A673 (cell line): ENCODE data around the gene MEGF6. TPM values are rescaled to one million over a fixed set of nuclear protein-coding genes. Genes with fewer than 3 reads are reported as not detected.
"Not testable (repeated sequence)": the region's sequence is repeated elsewhere in the genome, so short reads cannot be mapped to it uniquely, and the experiment has no call there.

Experiments used
- BruUV-seq: library from RNA; stranded (reverse); fragments of 400-500 nt; replicated peaks from 2 replicates; lab custom pipeline; 2021; lab: Mats Ljungman, UMichigan
- CTCF ChIA-PET: fragments of 300-600 bp; sonication (Branson Sonifier 250); formaldehyde crosslinking; loops from one replicate; lab custom pipeline; 2022; ENCODE audit warnings: antibody characterized with exemption; lab: Charles Lee
- POLR2A ChIA-PET: fragments of 300-600 bp; sonication (Branson Sonifier 250); formaldehyde crosslinking; loops from one replicate; lab custom pipeline; 2022; ENCODE audit warnings: antibody characterized with exemption; ENCODE audit not compliant: low non-redundant PET; lab: Charles Lee
- DNase-seq: peaks from one replicate; pipeline ENCODE4 v3.0.0-alpha.2; 2015; ENCODE audit warnings: low spot score
- H3K27ac ChIP-seq: fragments of 200-600 bp; sonication (generic); 2 replicates; pipeline ENCODE4 v1.5.1; 2016; ENCODE audit warnings: mixed run types, low read depth, mild to moderate bottlenecking, mixed read lengths, antibody characterized with exemption, low read length; ENCODE audit not compliant: poor library complexity, severe bottlenecking
- H3K27me3 ChIP-seq: fragments of 200-600 bp; sonication (generic); replicated peaks from 2 replicates; pipeline ENCODE4 v1.6.1; 2017; ENCODE audit warnings: mixed run types, low read depth, mild to moderate bottlenecking, mixed read lengths, antibody characterized with exemption, low read length; ENCODE audit not compliant: insufficient read depth, poor library complexity
- H3K36me3 ChIP-seq: fragments of 200-600 bp; sonication (generic); 2 replicates; pipeline ENCODE4 v1.6.1; 2016; ENCODE audit warnings: mixed run types, mild to moderate bottlenecking, mixed read lengths, antibody characterized with exemption, low read length; ENCODE audit not compliant: insufficient read depth, poor library complexity, severe bottlenecking
- H3K4me1 ChIP-seq: fragments of 200-600 bp; sonication (generic); 2 replicates; pipeline ENCODE4 v1.6.1; 2017; ENCODE audit warnings: mixed run types, mild to moderate bottlenecking, mixed read lengths, antibody characterized with exemption, low read length; ENCODE audit not compliant: insufficient read depth, poor library complexity, severe bottlenecking
- H3K4me3 ChIP-seq: fragments of 200-600 bp; sonication (generic); 2 replicates; pipeline ENCODE4 v1.5.1; 2016; ENCODE audit warnings: low read depth, mixed run types, mild to moderate bottlenecking, mixed read lengths, low read length; ENCODE audit not compliant: poor library complexity, severe bottlenecking
- H3K9me3 ChIP-seq: fragments of 200-600 bp; sonication (generic); 2 replicates; pipeline ENCODE4 v1.6.1; 2016; ENCODE audit warnings: mixed run types, low read depth, mild to moderate bottlenecking, mixed read lengths, antibody characterized with exemption, low read length; ENCODE audit not compliant: poor library complexity, severe bottlenecking
- EZH2 ChIP-seq: fragments of 200-600 bp; sonication (generic); IDR thresholded peaks from 2 replicates; pipeline ENCODE4 v1.6.1; 2017; ENCODE audit warnings: borderline replicate concordance, low read depth, mild to moderate bottlenecking, mixed read lengths, antibody characterized with exemption, low read length; ENCODE audit not compliant: poor library complexity, severe bottlenecking
- intact Hi-C: fragments of 100-400 bp; cut with micrococcal nuclease; formaldehyde crosslinking; loops from one replicate; pipeline ENCODE4 v1.10.0; 2022; ENCODE audit not compliant: unreplicated experiment
- total RNA-seq: library from RNA; stranded (reverse); gene quantifications from 2 replicates; pipeline ENCODE4 v1.2.3, GENCODE V29; 2021
- TF ChIP-seq, protein P1 (sequence below): fragments of 300-800, 200-600 bp; sonication (generic); conservative IDR thresholded peaks from 2 replicates; pipeline ENCODE4 v1.5.1; 2017; ENCODE audit warnings: low read depth, mild to moderate bottlenecking, antibody characterized with exemption, low read length, moderate library complexity, mixed read lengths

MEGF6 gene
- total RNA-seq, 1 experiment from 2014 or later = 2.8 TPM

DNA sequence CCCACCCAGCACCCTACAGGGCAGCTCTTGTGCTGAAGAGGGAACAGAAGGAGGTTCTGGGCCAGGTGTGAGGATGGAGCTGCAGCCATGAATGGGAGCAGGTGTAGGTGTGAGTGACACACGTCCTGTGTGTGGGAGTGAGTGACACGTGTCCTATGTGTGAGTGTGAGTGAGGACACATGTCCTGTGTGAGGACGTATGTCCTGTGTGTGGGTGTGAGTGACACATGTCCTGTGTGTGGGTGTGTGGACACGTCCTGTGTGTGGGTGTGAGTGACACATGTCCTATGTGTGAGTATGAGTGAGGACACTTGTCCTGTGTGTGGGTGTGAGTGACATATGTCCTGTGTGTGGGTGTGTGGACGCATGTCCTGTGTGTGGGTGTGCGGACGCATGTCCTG, 26.4 kb downstream of the MEGF6 start:
- Histone ChIP-seq H3K9me3 (peaks cover 6% of the 10 kb centered on the region), H3K4me3 (no peak overlapping the region), H3K27ac (no peak overlapping the region), H3K36me3 (no peaks in the 10 kb centered on the region), H3K4me1 (no peaks in the 10 kb centered on the region), H3K27me3 (no peaks in the 10 kb centered on the region)
- intact Hi-C loops = no loop called here
- ChIA-PET CTCF (no interaction called here), POLR2A (no interaction called here)
- BruUV-seq = no TSS peak
- TF ChIP-seq EZH2 = no peak
- TF ChIP-seq, protein P1, sequence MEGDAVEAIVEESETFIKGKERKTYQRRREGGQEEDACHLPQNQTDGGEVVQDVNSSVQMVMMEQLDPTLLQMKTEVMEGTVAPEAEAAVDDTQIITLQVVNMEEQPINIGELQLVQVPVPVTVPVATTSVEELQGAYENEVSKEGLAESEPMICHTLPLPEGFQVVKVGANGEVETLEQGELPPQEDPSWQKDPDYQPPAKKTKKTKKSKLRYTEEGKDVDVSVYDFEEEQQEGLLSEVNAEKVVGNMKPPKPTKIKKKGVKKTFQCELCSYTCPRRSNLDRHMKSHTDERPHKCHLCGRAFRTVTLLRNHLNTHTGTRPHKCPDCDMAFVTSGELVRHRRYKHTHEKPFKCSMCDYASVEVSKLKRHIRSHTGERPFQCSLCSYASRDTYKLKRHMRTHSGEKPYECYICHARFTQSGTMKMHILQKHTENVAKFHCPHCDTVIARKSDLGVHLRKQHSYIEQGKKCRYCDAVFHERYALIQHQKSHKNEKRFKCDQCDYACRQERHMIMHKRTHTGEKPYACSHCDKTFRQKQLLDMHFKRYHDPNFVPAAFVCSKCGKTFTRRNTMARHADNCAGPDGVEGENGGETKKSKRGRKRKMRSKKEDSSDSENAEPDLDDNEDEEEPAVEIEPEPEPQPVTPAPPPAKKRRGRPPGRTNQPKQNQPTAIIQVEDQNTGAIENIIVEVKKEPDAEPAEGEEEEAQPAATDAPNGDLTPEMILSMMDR = no peak
- no peak for DNase-seq

DNA sequence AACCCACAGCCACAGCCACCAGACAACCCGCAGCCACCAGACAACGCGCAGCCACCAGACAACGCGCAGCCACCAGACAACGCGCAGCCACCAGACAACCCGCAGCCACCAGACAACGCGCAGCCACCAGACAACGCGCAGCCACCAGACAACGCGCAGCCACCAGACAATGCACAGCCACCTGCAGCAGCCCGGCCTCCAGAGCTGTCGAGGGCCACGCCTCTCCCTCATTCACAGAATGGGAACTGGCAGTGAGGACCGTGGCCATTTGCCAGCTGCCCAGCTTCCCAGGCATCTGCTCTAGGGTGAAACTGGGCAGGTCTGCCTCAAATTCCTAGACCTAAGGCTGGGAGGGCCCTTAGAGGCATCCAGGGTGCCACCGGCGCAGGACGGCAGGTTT, 27.6 kb downstream of the MEGF6 start:
- BruUV-seq, H3K27ac ChIP-seq, H3K4me3 ChIP-seq, H3K4me1 ChIP-seq, H3K9me3 ChIP-seq, CTCF ChIA-PET, POLR2A ChIA-PET, H3K27me3 ChIP-seq, H3K36me3 ChIP-seq, intact Hi-C loops, DNase-seq: not testable (repeated sequence)

DNA sequence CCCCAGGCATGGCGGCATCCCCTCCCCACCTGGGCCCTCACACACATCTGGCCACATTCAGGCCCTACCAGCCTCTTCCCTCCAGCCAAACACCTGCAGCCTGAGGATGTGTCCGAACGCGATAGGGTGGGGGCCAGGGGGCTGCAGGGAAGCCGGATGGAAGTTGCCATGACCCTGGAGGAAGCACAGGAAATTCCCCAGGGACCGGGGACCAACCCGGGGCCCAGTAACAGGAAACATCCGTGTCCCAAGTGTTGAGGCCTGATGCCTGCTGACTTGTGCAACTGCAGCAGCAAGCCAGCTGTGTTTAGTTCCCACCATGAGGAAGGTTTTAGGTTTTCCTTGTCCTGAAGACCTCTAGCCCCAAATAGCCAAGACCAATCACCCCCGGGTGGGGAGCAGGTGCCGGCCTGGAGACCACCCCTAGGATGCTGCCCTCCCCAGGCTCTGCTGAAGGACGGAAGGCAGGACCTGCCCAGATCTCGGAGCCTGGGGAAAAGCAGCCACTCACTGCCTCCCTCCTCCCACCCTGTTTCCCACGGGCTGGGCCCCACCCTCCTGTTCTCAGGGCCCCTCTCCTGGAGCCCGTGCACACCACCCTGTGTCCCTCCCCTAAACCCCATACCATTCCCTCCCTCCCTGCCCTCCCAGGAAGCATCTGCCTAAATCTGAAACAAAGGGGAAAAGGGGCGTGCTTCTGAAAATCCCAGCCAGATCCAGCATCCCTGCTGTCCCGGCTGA, 29.8 kb downstream of the MEGF6 start:
- DNase-seq = no peak
- Histone ChIP-seq H3K4me3 (no peak overlapping the region), H3K36me3 (no peaks in the 10 kb centered on the region), H3K4me1 (no peaks in the 10 kb centered on the region), H3K9me3 (peaks cover 6% of the 10 kb centered on the region), H3K27me3 (no peaks in the 10 kb centered on the region), H3K27ac (no peak overlapping the region)
- no TSS peak for BruUV-seq
- ChIA-PET CTCF (no interaction called here), POLR2A (no interaction called here)
- TF ChIP-seq EZH2 = no peak
- TF ChIP-seq, protein P1 = no peak
- intact Hi-C loops = no loop called here

DNA sequence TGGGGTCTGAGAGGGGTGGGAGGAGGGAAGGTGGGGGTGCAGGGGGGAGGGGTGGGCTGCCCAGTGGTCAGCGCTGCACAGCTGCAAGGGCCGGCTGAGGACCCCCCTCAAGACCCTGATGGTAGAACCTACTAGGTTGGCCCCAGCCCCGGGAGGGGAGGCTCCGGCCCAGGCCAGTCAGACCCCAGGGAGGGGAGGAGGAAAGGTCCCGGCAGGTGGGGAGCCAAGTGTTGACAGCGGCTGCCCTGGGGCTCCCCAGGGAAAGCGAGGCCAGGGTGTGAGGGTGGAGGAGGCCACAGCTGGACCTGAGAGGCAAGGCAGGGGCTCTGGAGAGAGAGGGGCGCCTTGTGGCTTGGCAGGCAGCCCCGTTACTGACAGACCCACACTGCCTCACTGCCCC, 31.1 kb downstream of the MEGF6 start:
- ChIA-PET CTCF (no interaction called here), POLR2A (no interaction called here)
- no peak for DNase-seq
- Histone ChIP-seq H3K27ac (no peak overlapping the region), H3K27me3 (no peaks in the 10 kb centered on the region), H3K4me1 (no peaks in the 10 kb centered on the region), H3K9me3 (peaks cover 6% of the 10 kb centered on the region), H3K4me3 (no peak overlapping the region), H3K36me3 (no peaks in the 10 kb centered on the region)
- BruUV-seq = no TSS peak
- TF ChIP-seq EZH2 = no peak
- TF ChIP-seq, protein P1 = no peak
- intact Hi-C loops = no loop called here
